ENCODE measurements around the gene CRYAB. TPM values are rescaled to one million over a fixed set of nuclear protein-coding genes. Genes with fewer than 3 reads are reported as not detected.

CRYAB gene
- polyA plus RNA-seq, 2 of the 4 experiments (the other 2 are of a cell fraction), result 1.1 to 25.3 TPM

DNA sequence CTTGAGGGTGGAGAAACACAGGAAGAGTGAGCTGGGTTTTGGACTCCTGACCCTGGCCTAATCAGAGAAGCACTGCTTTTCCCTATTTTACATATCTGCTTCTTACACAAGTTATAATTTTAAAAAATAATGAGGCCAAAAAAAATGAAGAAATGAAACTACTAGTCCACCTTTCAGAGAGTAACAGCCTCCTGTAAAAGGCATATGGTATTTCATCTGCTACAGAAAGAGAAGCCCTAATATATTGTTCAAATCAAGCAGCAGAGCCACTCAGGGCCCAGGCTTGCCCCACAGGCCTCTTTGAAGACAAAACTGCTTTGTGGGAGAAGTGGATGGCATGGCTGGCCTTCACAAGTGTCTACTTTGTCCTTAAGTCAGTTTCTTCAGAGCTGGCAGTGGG, 35.6 kb upstream of the CRYAB start:
- TF ChIP-seq MAZ (IDR thresholded peaks at IDR 0.05; ENCODE audit: borderline replicate concordance, low read depth, low read length) (no peak), FOXS1 (CRISPR knock-in tag; IDR thresholded peaks at IDR 0.05) (no peak), CBX2 (IDR thresholded peaks at IDR 0.05; ENCODE audit: borderline replicate concordance, low read depth) (no peak), CEBPB (IDR thresholded peaks at IDR 0.05) (no peak), CBX8 (IDR thresholded peaks at IDR 0.05) (no peak), TFCP2L1 (CRISPR knock-in tag; IDR thresholded peaks at IDR 0.05) (no peak), PHF8 (IDR thresholded peaks at IDR 0.05; ENCODE audit: borderline replicate concordance, low read depth) (no peak), TP53 (CRISPR knock-in tag; IDR thresholded peaks at IDR 0.05) (no peak), SREBF2 (IDR thresholded peaks at IDR 0.05) (no peak), RFX5 (IDR thresholded peaks at IDR 0.05) (no peak), JUNB (IDR thresholded peaks at IDR 0.05) (no peak)
- TF ChIP-seq, protein P1, sequence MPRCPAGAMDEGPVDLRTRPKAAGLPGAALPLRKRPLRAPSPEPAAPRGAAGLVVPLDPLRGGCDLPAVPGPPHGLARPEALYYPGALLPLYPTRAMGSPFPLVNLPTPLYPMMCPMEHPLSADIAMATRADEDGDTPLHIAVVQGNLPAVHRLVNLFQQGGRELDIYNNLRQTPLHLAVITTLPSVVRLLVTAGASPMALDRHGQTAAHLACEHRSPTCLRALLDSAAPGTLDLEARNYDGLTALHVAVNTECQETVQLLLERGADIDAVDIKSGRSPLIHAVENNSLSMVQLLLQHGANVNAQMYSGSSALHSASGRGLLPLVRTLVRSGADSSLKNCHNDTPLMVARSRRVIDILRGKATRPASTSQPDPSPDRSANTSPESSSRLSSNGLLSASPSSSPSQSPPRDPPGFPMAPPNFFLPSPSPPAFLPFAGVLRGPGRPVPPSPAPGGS (IDR thresholded peaks at IDR 0.05), result no peak
- TF ChIP-seq, protein P2, sequence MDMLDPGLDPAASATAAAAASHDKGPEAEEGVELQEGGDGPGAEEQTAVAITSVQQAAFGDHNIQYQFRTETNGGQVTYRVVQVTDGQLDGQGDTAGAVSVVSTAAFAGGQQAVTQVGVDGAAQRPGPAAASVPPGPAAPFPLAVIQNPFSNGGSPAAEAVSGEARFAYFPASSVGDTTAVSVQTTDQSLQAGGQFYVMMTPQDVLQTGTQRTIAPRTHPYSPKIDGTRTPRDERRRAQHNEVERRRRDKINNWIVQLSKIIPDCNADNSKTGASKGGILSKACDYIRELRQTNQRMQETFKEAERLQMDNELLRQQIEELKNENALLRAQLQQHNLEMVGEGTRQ (IDR thresholded peaks at IDR 0.05), result no peak
- TF ChIP-seq, protein P3, sequence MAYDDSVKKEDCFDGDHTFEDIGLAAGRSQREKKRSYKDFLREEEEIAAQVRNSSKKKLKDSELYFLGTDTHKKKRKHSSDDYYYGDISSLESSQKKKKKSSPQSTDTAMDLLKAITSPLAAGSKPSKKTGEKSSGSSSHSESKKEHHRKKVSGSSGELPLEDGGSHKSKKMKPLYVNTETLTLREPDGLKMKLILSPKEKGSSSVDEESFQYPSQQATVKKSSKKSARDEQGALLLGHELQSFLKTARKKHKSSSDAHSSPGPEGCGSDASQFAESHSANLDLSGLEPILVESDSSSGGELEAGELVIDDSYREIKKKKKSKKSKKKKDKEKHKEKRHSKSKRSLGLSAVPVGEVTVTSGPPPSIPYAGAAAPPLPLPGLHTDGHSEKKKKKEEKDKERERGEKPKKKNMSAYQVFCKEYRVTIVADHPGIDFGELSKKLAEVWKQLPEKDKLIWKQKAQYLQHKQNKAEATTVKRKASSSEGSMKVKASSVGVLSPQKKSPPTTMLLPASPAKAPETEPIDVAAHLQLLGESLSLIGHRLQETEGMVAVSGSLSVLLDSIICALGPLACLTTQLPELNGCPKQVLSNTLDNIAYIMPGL (CRISPR knock-in tag; IDR thresholded peaks at IDR 0.05; ENCODE audit: borderline replicate concordance), result no peak

DNA sequence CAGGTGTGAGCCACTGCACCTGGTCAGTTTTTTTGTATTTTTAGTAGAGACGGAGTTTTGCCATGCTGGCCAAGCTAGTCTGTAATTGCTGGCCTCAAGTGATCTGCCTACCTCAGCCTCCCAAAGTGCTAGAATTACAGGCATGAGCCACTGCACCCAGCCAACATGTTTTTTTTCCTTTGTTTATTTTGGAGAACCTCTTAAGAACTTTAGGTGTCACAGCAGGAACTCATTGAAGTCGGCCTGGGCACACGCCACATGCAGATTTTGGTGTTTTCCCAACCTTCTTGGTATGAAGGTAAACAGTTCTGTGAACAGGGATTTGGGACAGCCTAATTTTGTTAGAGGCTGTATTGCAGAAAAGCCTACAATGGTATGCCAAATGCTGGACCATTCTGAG, 34.9 kb upstream of the CRYAB start:
- ChIA-PET POLR2A (no interaction called here), CTCF (interaction anchor here (1.0 to 1.1 kb wide), 2 partner anchors 15 to 36 kb away, joined by 3 read pairs; no protein-coding TSS in a partner anchor)
- WGBS (ENCODE audit: missing lambda C conversion rate), result 83% methylated on average over 3 of the region's 3 CpGs
- no peak for ATAC-seq
- no peak overlapping the region for H3K4me3 ChIP-seq
- H3K4me2 ChIP-seq, result no peak overlapping the region
- H3K4me1 ChIP-seq, result peaks cover 44% of the 10 kb centered on the region
- no peak for FAIRE-seq
- peak overlapping the region; percentile 11 to 85; a peak in 4 of 6 replicates for H3K27ac ChIP-seq
- TF ChIP-seq FOSB (CRISPR knock-in tag; IDR thresholded peaks at IDR 0.05) (no peak), SREBF2 (IDR thresholded peaks at IDR 0.05) (no peak), MAZ (IDR thresholded peaks at IDR 0.05; ENCODE audit: borderline replicate concordance, low read depth, low read length) (no peak), HEYL (CRISPR knock-in tag; IDR thresholded peaks at IDR 0.05) (no peak), POLR2AphosphoS2 (conservative IDR thresholded peaks at IDR 0.05; ENCODE audit: low read length) (no peak), FOXS1 (CRISPR knock-in tag; IDR thresholded peaks at IDR 0.05) (no peak), RAD21 (conservative IDR thresholded peaks at IDR 0.05 in 1 of 2, IDR thresholded peaks at IDR 0.05 in 1 of 2) (no peak), GATA3 (IDR thresholded peaks at IDR 0.05; ENCODE audit: borderline replicate concordance) (no peak), RCOR1 (IDR thresholded peaks at IDR 0.05; ENCODE audit: low read depth, low read length) (no peak)
- no peak for DNase-seq (ENCODE audit: low read depth in 1 of 2, low spot score in 1 of 2)
- no peaks in the 10 kb centered on the region for H3K9me3 ChIP-seq

More for the DNA sequence above, 35.6 kb upstream of the CRYAB start:
- Histone ChIP-seq H3K27ac (peak overlapping the region; percentile 8 to 85; a peak in 1 of 6 replicates), H3K4me2 (no peak overlapping the region), H3K9me3 (no peaks in the 10 kb centered on the region), H3K4me3 (no peak overlapping the region), H3K4me1 (peaks cover 37% of the 10 kb centered on the region)
- CTCF ChIA-PET, result interaction anchor here (0.8 to 1.1 kb wide), 3 partner anchors 10 to 35 kb away, joined by 3 read pairs; no protein-coding TSS in a partner anchor
- FAIRE-seq, result no peak
- no peak for DNase-seq (ENCODE audit: low read depth in 1 of 2, low spot score in 1 of 2)
- no peak for ATAC-seq
- POLR2A ChIA-PET, result no interaction called here

DNA sequence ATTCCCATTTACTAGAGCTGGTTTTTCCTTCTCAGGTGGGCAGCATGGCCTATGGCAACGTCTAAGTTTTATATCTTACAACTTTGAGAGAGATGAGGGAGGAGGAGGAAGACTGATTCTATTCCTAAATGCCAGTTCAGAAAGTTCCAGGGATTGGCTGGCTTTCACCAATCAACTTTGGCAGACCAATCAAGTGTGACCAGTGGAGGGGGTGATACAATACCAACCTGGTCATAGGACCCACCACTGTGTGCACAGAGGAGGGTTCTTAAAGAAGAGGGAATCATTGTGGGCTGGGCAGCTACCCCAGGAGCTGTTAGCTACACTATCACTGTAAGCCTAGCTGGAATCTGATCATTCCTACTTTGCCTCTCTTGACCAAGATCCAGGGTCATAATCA, 33.6 kb upstream of the CRYAB start:
- DNase-seq (ENCODE audit: low read depth in 1 of 2, low spot score in 1 of 2) (no peak), FAIRE-seq (no peak), ATAC-seq (peak; percentile 46 to 66; a peak in 4 of 6 replicates)
- Histone ChIP-seq H3K27ac (peak overlapping the region; percentile 83 to 85), H3K9me3 (no peaks in the 10 kb centered on the region), H3K4me3 (no peak overlapping the region), H3K4me1 (peaks cover 48% of the 10 kb centered on the region), H3K4me2 (peak overlapping the region; percentile 81)
- TF ChIP-seq MAZ (IDR thresholded peaks at IDR 0.05; ENCODE audit: borderline replicate concordance, low read depth, low read length), result no peak
- TF ChIP-seq SREBF2 (IDR thresholded peaks at IDR 0.05), result no peak
- TF ChIP-seq RAD21 (conservative IDR thresholded peaks at IDR 0.05 in 1 of 2, IDR thresholded peaks at IDR 0.05 in 1 of 2), result no peak
- no peak for TF ChIP-seq ESRRA (IDR thresholded peaks at IDR 0.05; ENCODE audit: borderline replicate concordance, low read length)
- no peak for TF ChIP-seq JUNB (IDR thresholded peaks at IDR 0.05)
- TF ChIP-seq NR3C1 (IDR thresholded peaks at IDR 0.05), result no peak
- TF ChIP-seq, protein P4, sequence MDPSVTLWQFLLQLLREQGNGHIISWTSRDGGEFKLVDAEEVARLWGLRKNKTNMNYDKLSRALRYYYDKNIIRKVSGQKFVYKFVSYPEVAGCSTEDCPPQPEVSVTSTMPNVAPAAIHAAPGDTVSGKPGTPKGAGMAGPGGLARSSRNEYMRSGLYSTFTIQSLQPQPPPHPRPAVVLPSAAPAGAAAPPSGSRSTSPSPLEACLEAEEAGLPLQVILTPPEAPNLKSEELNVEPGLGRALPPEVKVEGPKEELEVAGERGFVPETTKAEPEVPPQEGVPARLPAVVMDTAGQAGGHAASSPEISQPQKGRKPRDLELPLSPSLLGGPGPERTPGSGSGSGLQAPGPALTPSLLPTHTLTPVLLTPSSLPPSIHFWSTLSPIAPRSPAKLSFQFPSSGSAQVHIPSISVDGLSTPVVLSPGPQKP (IDR thresholded peaks at IDR 0.05; ENCODE audit: low read depth, low read length), result no peak
- no peak for TF ChIP-seq KDM5A (IDR thresholded peaks at IDR 0.05)
- TF ChIP-seq, protein P5, sequence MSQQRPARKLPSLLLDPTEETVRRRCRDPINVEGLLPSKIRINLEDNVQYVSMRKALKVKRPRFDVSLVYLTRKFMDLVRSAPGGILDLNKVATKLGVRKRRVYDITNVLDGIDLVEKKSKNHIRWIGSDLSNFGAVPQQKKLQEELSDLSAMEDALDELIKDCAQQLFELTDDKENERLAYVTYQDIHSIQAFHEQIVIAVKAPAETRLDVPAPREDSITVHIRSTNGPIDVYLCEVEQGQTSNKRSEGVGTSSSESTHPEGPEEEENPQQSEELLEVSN (IDR thresholded peaks at IDR 0.05; ENCODE audit: borderline replicate concordance, low read depth), result no peak
- no peak for TF ChIP-seq NFE2L2 (conservative IDR thresholded peaks at IDR 0.05; ENCODE audit: low read length)
- TF ChIP-seq, protein P1 (IDR thresholded peaks at IDR 0.05), result no peak
- TF ChIP-seq ZFP36 (IDR thresholded peaks at IDR 0.05; ENCODE audit: borderline replicate concordance, partially characterized antibody), result no peak
- POLR2A ChIA-PET, result interaction anchor here (0.7 kb wide), 1 partner anchor 1368 kb away, joined by 5 read pairs; no protein-coding TSS in a partner anchor
- CTCF ChIA-PET, result interaction anchor here (0.6 to 4.7 kb wide), 8 partner anchors 10 to 169 kb away, joined by 3 to 31 read pairs (median 6); no protein-coding TSS in a partner anchor
- 12% methylated on average over 1 of the region's 1 CpG for WGBS (ENCODE audit: missing lambda C conversion rate)

Measured in A549 (cell line).